Activated CD4-positive, alpha-beta T cell treated with anti-CD3 and anti-CD28 coated beads, Interleukin-2, amount 50 U/mL, for 24 hours (primary cell): ENCODE measurements around the gene UBL3.

Source experiments
- DNase-seq, 2 donors: peaks; one replicate each; pipeline ENCODE4 v3.0.0-alpha.2; 2020; ENCODE audit warnings: low read depth in 1 of 2, low spot score in 1 of 2

UBL3 gene

DNA sequence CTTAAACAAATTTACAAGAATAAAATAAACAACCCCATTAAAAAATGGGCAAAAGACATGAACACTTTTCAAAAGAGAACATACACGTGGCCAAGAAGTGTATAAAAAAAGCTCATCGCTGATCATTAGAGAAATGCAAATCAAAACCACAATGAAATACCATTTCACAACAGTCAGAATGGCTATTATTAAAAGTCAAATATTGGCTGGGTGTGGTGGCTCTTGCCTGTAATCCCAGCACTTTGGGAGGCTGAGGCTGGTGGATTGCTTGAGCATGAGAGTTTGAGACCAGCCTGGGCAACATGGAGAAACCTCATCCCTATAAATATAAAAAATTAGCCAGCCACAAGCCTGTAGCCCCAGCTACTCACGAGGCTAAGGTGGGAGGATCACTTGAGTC lies 89.9 kb downstream of the UBL3 start:
- no peak for DNase-seq

GRCh38 chr13:29758531-29759114 lies 91.8 kb downstream of the UBL3 start:
- peak in 1 of 2 donors; percentile 44 for DNase-seq

DNA sequence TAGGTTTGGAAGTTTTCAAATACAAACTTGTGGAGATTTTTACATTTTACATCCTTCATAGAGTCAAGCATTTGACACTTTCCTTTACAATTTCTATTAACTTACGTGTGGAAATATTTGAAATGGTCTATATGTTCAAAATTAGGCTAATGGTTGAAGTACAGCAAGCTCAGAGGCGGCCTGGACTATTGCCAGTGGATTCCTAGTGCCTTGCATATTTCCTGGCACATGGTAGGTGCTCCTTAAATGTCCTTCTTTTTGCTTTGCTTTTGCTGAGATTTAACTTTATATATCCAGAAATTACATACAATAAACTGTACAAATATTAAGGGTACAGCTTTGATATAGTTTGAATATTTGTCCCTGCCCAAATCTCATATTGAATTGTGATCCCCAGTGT lies 93.9 kb downstream of the UBL3 start:
- DNase-seq = no peak

DNA sequence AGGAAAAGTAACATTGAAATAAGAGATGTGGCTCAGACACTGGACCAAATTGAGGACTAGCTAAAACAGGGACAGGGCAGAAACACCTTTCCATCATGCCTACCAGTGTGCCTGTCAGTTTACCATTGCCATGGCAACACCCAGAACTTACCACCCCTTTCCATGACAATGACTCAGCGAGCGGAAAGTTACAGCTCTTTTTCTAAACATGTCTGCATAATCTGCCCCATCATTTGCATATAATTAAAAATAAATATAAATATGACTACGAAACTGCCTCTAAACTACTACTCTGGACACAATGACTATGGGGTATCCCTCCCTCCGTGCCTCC lies 96.0 kb downstream of the UBL3 start:
- DNase-seq = peak in 1 of 2 donors; percentile 14

- no peak for DNase-seq
These were observed 96.6 kb downstream of the UBL3 start for GRCh38 chr13:29753618-29754472.

DNA sequence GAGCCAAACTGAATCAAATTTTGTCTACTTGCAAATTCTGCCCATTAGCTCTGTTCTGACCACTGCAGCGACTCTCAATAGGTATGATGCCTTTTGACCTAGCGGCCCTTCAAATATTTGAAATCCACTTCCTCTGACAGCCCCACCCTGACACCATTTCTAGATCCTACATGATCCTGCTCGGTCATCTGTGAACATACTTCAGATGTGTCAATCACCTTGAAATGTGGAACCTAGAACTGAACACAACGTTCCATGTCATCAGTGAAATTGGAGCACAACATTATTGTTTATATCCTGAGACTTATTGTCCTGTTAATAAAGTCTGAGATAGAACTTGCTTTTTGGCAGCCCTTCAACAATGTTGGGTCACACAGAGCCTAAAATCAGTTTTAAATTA lies 98.2 kb downstream of the UBL3 start:
- DNase-seq = no peak

GRCh38 chr13:29750183-29750530 lies 100.3 kb downstream of the UBL3 start:
- no peak for DNase-seq

GRCh38 chr13:29749401-29750182 lies 100.8 kb downstream of the UBL3 start:
- DNase-seq = no peak

DNA sequence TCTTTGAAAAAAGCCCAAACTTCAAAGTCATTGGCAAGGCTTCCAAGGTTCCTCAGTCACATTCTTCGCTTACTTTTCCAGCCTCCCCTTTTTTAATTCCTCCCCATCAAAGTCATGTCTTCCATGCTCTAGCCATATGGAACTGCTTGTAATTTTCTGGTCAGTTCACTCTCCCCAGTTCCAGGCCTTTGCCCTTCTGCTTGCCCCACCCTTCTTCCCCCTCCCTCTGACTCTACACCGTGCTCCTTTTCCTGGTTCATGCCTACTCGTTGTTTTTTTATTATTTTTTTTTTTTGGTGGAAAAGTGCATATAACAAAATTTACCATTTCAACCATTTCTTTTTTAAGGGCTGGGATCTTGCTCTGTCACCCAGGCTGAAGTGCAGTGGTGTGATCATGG lies 102.3 kb downstream of the UBL3 start:
- DNase-seq = no peak

GRCh38 chr13:29746148-29746677 lies 104.2 kb downstream of the UBL3 start:
- no peak for DNase-seq

DNA sequence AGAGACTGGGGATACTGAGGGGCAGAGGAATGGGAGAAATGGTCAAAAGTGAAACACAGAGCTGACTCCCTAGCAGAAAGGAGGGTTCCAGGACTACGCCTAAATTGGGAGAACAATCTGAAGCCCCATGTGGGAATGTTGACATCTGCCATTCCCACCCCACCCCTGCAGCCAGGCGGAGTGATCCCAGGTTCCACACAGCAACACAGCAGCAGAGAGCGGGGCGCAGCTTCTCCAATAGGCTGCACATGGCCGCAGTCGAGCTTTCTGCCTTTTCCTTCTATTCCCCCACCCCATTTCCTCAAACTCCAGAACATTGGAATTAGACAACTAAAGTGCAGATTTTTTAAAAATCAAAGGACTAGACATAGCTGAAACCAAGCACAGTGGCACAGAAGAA lies 104.7 kb downstream of the UBL3 start:
- no peak for DNase-seq

GRCh38 chr13:29743201-29743786 lies 107.1 kb downstream of the UBL3 start:
- no peak for DNase-seq

DNA sequence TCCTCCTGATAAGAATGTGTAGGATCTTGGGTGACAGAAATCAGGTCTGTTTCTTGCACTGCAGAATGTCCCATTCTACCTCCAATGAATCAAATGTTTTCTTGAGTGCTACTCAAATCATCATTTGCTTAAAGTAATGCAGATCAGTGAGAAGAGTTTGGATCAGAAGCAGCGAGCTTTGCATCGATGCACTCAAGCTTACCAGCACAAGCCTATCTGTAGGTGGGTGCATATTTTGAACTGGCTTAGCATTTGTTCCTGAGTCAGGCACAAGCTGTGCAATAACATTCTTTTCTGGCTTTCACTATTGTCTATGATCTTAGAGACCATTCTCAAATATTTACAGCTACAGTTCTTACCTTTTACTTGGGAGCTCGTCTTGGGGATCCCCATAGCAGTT lies 109.5 kb downstream of the UBL3 start:
- no peak for DNase-seq

DNA sequence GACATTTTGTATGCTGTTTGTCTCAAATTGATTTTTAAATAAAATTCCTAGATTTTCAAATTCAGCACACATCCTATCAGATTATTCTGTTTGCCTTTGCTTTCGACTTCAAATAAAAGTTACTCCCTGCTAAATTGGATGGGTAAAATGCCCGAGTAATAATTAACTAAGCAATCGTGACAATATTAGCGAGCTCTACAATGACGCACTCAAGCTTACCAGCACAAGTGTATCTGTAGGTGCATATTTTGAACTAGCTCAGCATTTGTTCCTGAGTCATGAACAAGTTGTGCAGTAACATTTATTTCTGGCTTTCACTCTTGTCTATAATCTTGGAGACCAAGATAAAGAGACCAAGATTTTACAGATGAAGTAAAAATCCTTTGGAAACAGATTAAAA lies 113.4 kb downstream of the UBL3 start:
- no peak for DNase-seq

DNA sequence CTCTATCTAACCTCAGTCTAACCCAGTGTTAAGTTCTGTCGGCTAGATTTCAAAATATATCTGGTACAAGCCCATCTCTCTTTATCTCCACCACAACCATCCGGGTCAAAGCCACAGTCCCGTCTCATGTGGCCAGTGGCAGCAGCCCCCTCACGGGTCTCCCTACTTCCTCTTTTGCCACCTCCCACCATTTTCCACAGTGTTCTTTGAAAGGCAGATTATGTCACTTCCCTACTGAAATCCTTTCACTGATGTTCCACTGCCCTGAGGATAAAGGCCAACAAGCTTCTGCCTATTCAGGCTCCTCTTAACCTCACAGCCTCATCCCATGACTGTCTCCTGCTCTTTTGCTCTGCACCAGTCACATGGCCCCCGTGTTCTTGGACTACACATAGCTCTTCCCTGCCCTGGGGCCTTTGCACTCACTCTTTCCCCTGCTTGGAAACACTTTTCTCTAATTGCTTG lies 117.2 kb downstream of the UBL3 start:
- no peak for DNase-seq

DNA sequence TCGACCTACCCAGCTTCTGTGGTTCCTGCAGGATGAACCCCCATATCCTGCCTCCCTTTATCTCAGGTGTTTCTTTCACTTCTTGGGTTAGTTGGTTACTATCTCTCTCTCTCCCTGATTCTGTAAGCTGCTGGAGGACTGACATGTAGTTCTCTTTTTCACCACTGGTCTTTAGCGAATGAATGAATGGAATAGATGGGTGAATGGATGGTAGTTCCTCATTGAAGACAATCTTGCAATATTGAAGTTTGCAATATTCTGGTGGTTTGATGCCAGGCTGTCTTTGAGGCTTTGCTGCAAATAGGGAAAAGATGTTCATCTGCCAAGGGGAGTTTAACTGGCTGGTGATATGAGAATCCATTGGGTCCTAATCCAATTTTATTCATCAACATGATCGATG lies 120.2 kb downstream of the UBL3 start:
- DNase-seq = no peak

DNA sequence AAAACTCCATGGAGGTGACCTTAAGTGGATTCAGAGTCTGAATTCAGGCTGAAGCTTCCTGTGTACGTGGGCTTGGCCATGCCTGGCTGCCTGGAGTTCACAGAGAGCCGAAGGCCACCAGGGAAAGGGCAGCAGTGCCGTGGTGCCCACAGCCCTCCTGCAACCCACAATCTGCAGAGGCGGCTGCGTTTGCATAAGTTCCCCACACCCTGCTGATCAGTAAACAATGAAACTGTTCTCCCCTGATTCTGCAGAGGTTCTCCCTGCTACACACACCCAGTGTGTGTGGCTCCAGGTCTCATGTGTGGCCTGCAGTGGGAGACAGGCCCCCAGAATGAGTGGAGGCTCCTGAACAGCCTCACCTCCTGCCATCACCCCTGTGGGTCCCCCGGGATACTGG lies 128.0 kb downstream of the UBL3 start:
- DNase-seq = no peak

DNA sequence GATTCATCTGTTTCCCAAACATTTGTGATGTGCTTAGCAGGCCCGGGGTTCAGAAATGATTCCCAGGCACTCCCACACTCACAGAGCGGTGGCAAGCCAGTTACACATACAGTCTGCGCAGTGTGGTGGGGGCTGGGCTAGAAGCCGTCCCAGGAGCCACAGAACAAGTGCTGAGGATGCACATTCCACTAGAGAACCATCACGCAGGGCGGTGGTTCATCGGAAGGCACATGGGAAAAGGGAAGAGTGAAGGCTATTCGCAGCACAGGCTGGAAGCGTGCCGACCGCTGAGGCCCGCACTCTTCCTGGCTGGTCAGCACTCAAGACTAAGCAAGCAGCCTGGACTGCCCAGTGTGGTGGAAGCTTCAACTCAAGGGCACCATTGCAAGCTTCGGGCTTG lies 128.7 kb downstream of the UBL3 start:
- DNase-seq = no peak

DNA sequence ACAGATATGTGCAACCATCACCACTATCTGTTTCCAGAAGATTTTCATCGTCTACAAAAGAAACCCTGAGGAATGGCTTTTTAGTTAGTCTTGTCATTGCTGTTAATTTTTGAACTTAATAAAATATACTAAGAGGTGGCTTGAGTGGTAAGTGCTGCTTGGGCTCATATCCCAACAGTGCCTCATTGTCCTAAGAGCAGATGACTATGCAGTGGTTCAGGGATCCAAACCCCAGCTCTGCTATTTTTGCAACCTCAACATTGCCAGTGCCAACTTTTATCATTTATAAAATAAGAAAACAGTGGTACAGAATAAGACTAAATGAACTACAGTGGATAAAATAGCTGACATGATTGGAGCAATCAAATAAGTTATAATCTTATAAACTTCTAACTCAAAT lies 131.7 kb downstream of the UBL3 start:
- no peak for DNase-seq

GRCh38 chr13:29716493-29716892 lies 133.9 kb downstream of the UBL3 start:
- DNase-seq = no peak
